Endothelial cell of umbilical vein (primary cell): ENCODE results near the gene CD101. TPM values are rescaled to one million over a fixed set of nuclear protein-coding genes. Genes with fewer than 3 reads are reported as not detected.

Source experiments
- BruUV-seq: library from RNA; stranded (reverse); fragments of 400-500 nt; replicated peaks from 2 replicates; lab custom pipeline; 2021; lab: Mats Ljungman, UMichigan
- CTCF ChIA-PET: fragments of 300-600, 350-600 bp; sonication (Branson Sonifier 250); formaldehyde crosslinking; loops from one replicate; lab custom pipeline; 2021; ENCODE audit warnings: antibody characterized with exemption, inconsistent platforms; lab: Charles Lee
- POLR2A ChIA-PET: fragments of 300-600, 350-600 bp; sonication (Branson Sonifier 250); formaldehyde crosslinking; loops from one replicate; lab custom pipeline; 2021; ENCODE audit warnings: antibody characterized with exemption, inconsistent platforms; lab: Charles Lee
- DNase-seq: peaks from one replicate; pipeline ENCODE4 v3.0.0-alpha.2; 2011; ENCODE audit warnings: low read depth, low spot score
- FAIRE-seq: peaks from 2 replicates; lab custom pipeline; 2011; peaks lifted over from hg19 to GRCh38; lab: Jason Lieb, UNC
- H2AFZ ChIP-seq: 2 replicates; pipeline ENCODE4 v1.6.0; 2012; ENCODE audit warnings: low read depth, low read length, control low read depth, inconsistent platforms
- H3K27ac ChIP-seq: 2 replicates; pipeline ENCODE4 v1.5.1; 2011; ENCODE audit warnings: low read depth, mild to moderate bottlenecking, control low read depth, low read length, moderate library complexity; ENCODE audit not compliant: insufficient read depth
- H3K27me3 ChIP-seq, 2 experiments: 2 replicates each; pipeline versions ENCODE4 v1.6.0 to v1.6.1; 2011; ENCODE audit warnings: low read length in 2 of 2, mixed read lengths in 1 of 2; ENCODE audit not compliant: control insufficient read depth in 2 of 2, insufficient read depth in 2 of 2
- H3K36me3 ChIP-seq, 2 experiments: 2 replicates in 1 of 2; 3 replicates in 1 of 2; pipeline ENCODE4 v1.5.1; 2011; ENCODE audit warnings: low read length in 2 of 2, mild to moderate bottlenecking in 1 of 2, moderate library complexity in 1 of 2; ENCODE audit not compliant: control insufficient read depth in 2 of 2, insufficient read depth in 2 of 2; ENCODE audit errors: extremely low read depth in 1 of 2
- H3K4me1 ChIP-seq: 3 replicates; pipeline ENCODE4 v1.5.1; 2011; ENCODE audit warnings: mild to moderate bottlenecking, low read length; ENCODE audit not compliant: control insufficient read depth, insufficient read depth; ENCODE audit errors: extremely low read depth
- H3K4me2 ChIP-seq: 2 replicates; pipeline ENCODE4 v1.6.1; 2011; ENCODE audit warnings: low read length, control low read depth, mixed read lengths; ENCODE audit not compliant: insufficient read depth
- H3K4me3 ChIP-seq, 3 experiments: fragments of 200-600 bp in 1 of 3; sonication (generic), shearing (Covaris generic) in 1 of 3; replicated peaks in 1 of 3; 2 replicates each; pipeline ENCODE4 v1.5.1; 2011 to 2016; ENCODE audit warnings: control low read depth in 3 of 3, low read length in 3 of 3, mild to moderate bottlenecking in 2 of 3, inconsistent platforms in 1 of 3, low read depth in 1 of 3, moderate library complexity in 1 of 3; ENCODE audit not compliant: insufficient read depth in 1 of 3
- H3K79me2 ChIP-seq: 2 replicates; pipeline ENCODE4 v1.6.0; 2012; ENCODE audit warnings: low read length, inconsistent platforms; ENCODE audit not compliant: control insufficient read depth, insufficient read depth
- H3K9ac ChIP-seq: replicated peaks from 2 replicates; pipeline ENCODE3; 2011; ENCODE audit warnings: low read length, control low read depth; ENCODE audit not compliant: insufficient read depth; ENCODE audit errors: extremely low read depth
- H3K9me1 ChIP-seq: replicated peaks from 3 replicates; pipeline ENCODE4 v1.6.0; 2011; ENCODE audit warnings: mild to moderate bottlenecking, low read length; ENCODE audit not compliant: control insufficient read depth, insufficient read depth; ENCODE audit errors: extremely low read depth
- H3K9me3 ChIP-seq: replicated peaks from 2 replicates; pipeline ENCODE4 v1.5.1; 2012; ENCODE audit warnings: low read length, inconsistent platforms; ENCODE audit not compliant: control insufficient read depth, insufficient read depth
- H4K20me1 ChIP-seq: replicated peaks from 2 replicates; pipeline ENCODE3; 2011; ENCODE audit warnings: mild to moderate bottlenecking, low read length; ENCODE audit not compliant: control insufficient read depth, insufficient read depth; ENCODE audit errors: extremely low read depth
- CTCF ChIP-seq, 2 donors: IDR thresholded peaks; 1 replicate in 1 of 2; 2 replicates in 1 of 2; pipeline ENCODE4 v1.5.1; 2011; ENCODE audit warnings: low read length in 2 of 2, mild to moderate bottlenecking in 2 of 2, moderate library complexity in 2 of 2, control low read depth in 1 of 2, inconsistent platforms in 1 of 2, low read depth in 1 of 2; ENCODE audit not compliant: insufficient read depth in 1 of 2; ENCODE audit errors: extremely low read depth in 1 of 2
- EZH2 ChIP-seq: IDR thresholded peaks from 2 replicates; pipeline ENCODE4 v1.6.1; 2012; ENCODE audit warnings: borderline replicate concordance, low read depth, mild to moderate bottlenecking, moderate library complexity, low read length, inconsistent platforms; ENCODE audit not compliant: severe bottlenecking
- FOS ChIP-seq: IDR thresholded peaks from 2 replicates; pipeline ENCODE4 v1.6.1; 2011; ENCODE audit warnings: mild to moderate bottlenecking, low read length, moderate library complexity, borderline replicate concordance; ENCODE audit not compliant: insufficient read depth
- GATA2 ChIP-seq: IDR thresholded peaks from 2 replicates; pipeline ENCODE4 v1.7.0; 2011; ENCODE audit warnings: low read depth, mild to moderate bottlenecking, moderate library complexity, mixed read lengths, low read length; ENCODE audit not compliant: insufficient read length, insufficient read depth
- JUN ChIP-seq: IDR thresholded peaks from 2 replicates; pipeline ENCODE4 v1.6.1; 2011; ENCODE audit warnings: borderline replicate concordance, low read depth; ENCODE audit not compliant: insufficient read length, insufficient read depth
- MAX ChIP-seq: IDR thresholded peaks from 2 replicates; pipeline ENCODE4 v1.6.1; 2011; ENCODE audit not compliant: insufficient read depth, insufficient read length
- MYC ChIP-seq: IDR thresholded peaks from one replicate; pipeline ENCODE4 v1.6.1; 2011; ENCODE audit warnings: mild to moderate bottlenecking, low read depth, low read length
- POLR2A ChIP-seq: IDR thresholded peaks from 2 replicates; pipeline ENCODE4 v1.6.1; 2012; ENCODE audit warnings: low read depth, mild to moderate bottlenecking, control low read depth, low read length
- POLR2AphosphoS5 ChIP-seq: IDR thresholded peaks from 2 replicates; pipeline ENCODE4 v1.6.1; 2012; ENCODE audit warnings: low read depth, mild to moderate bottlenecking, control low read depth, low read length, moderate library complexity; ENCODE audit not compliant: insufficient read depth
- dilution Hi-C: fragments of 300-500 bp; cut with MboI; formaldehyde crosslinking; loops from one replicate; pipeline ENCODE4 v1.15.0; 2019; ENCODE audit warnings: low sequenced_read_pairs; ENCODE audit not compliant: extremely low pct_ligation_motif_present
- intact Hi-C: fragments of 100-400 bp; cut with micrococcal nuclease; formaldehyde crosslinking; loops from one replicate; pipeline ENCODE4 v1.10.0; 2022
- polyA plus RNA-seq, 4 experiments: library from polyadenylated mRNA; depleted of rRNA in 3 of 4; stranded (reverse) in 3 of 4; unstranded in 1 of 4; fragments of >200 nt; gene quantifications; 2 replicates each; pipeline versions ENCODE4 v1.2.1 to v1.2.3, GENCODE V29; 2011 to 2012; ENCODE audit warnings: missing spikeins in 1 of 4
- total RNA-seq: library from RNA; stranded (reverse); gene quantifications from 2 replicates; pipeline ENCODE4 v1.2.3, GENCODE V29; 2021

The CD101 gene
- total and polyA plus RNA-seq, 2 donors (not counting 3 experiments of a cell fraction or from before 2014, with no cell fraction given), result 0.04 to 0.97 TPM

GRCh38 chr1:117070124-117070523 is 68.6 kb downstream of the CD101 start:
- no peaks in the 10 kb centered on the region for H3K4me1 ChIP-seq
- ChIA-PET POLR2A (no interaction called here), CTCF (interaction anchor here (1.4 to 9.2 kb wide), 3 partner anchors 23 to 214 kb away, joined by 4 to 490 read pairs (median 19); no protein-coding TSS in a partner anchor)
- FAIRE-seq, result no peak
- peaks cover 0 to 4% of the 10 kb centered on the region in 2 experiments for H3K36me3 ChIP-seq
- intact Hi-C loops (no loop called here), dilution Hi-C loops (no loop called here)
- no peak overlapping the region for H3K4me2 ChIP-seq
- H3K79me2 ChIP-seq, result peaks cover 7% of the 10 kb centered on the region
- no peaks in the 10 kb centered on the region for H3K27me3 ChIP-seq
- H3K9ac ChIP-seq, result no peak overlapping the region
- no peak for DNase-seq
- H2AFZ ChIP-seq, result no peak overlapping the region
- BruUV-seq, result no TSS peak
- H4K20me1 ChIP-seq, result no peaks in the 10 kb centered on the region
- H3K27ac ChIP-seq, result no peak overlapping the region
- no peaks in the 10 kb centered on the region for H3K9me3 ChIP-seq
- no peak overlapping the region for H3K4me3 ChIP-seq
- no peaks in the 10 kb centered on the region for H3K9me1 ChIP-seq
- TF ChIP-seq CTCF (IDR thresholded peaks at IDR 0.05; ENCODE audit: extremely low read depth in 1 of 2, insufficient read depth in 1 of 2, low read depth in 1 of 2, low read length in 2 of 2) (no peak), EZH2 (no peak), POLR2A (no peak), FOS (no peak), MYC (no peak), JUN (no peak)

- H3K27ac ChIP-seq, result peak overlapping the region; percentile 36
- intact Hi-C loops (loop anchor here (1.0 kb wide), 3 partner anchors 9 to 45 kb away; partner anchors contain the start of gene TRIM45), dilution Hi-C loops (no loop called here)
- ChIA-PET CTCF (interaction anchor here (0.9 to 1.5 kb wide), 9 partner anchors 9 to 208 kb away, joined by 3 to 33 read pairs (median 6); partner anchors contain the start of gene TTF2), POLR2A (no interaction called here)
- DNase-seq (no peak), FAIRE-seq (no peak)
- H3K4me2 ChIP-seq, result no peak overlapping the region
- no peaks in the 10 kb centered on the region for H3K79me2 ChIP-seq
- no peaks in the 10 kb centered on the region for H3K9me1 ChIP-seq
- no peaks in the 10 kb centered on the region for H4K20me1 ChIP-seq
- H3K9me3 ChIP-seq, result no peaks in the 10 kb centered on the region
- BruUV-seq, result no TSS peak
- no peaks in the 10 kb centered on the region for H3K27me3 ChIP-seq
- TF ChIP-seq POLR2A (no peak), MAX (no peak), CTCF (IDR thresholded peaks at IDR 0.05; ENCODE audit: extremely low read depth in 1 of 2, insufficient read depth in 1 of 2, low read depth in 1 of 2, low read length in 2 of 2) (no peak), EZH2 (no peak), GATA2 (no peak), JUN (no peak), MYC (no peak), FOS (no peak), POLR2AphosphoS5 (no peak)
- no peak overlapping the region for H3K4me3 ChIP-seq
- peaks cover 3 to 8% of the 10 kb centered on the region in 2 experiments for H3K36me3 ChIP-seq
- no peak overlapping the region for H3K9ac ChIP-seq
- no peak overlapping the region for H2AFZ ChIP-seq
- peaks cover 13% of the 10 kb centered on the region for H3K4me1 ChIP-seq
These were observed 75.1 kb downstream of the CD101 start for GRCh38 chr1:117076648-117077047.
